ENCODE data around the gene CD8A. TPM values are rescaled to one million over a fixed set of nuclear protein-coding genes. Genes with fewer than 3 reads are reported as not detected.

Gene CD8A
- total RNA-seq, 1 donor from 2014 or later, result 0.34 TPM

DNA sequence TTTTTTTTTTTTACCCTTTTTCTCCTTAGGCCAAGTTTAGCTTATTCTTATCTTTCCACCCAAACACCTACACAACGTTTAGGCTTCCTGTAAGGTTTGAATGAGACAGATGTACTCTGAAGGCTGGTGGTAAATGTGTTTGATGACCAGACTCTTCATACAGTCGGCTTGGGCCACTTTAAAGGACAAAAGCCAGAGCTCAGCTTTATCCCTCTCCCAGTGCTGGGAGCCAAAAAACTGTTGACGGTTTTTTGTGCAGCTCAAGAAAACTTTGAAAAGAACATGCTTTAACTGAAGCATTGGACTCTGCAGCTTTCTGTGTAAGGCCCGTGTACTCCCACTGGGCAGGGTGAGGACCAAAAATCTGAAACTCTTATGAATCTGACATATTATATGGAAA lies 15.4 kb downstream of the CD8A start:
- Histone ChIP-seq H4K20me1 (ENCODE audit: low read depth) (peaks cover 38% of the 10 kb centered on the region), H3K9ac (no peak overlapping the region), H3K4me3 (no peak overlapping the region), H2AFZ (replicated peaks) (no peak overlapping the region), H3K36me3 (peaks cover 11% of the 10 kb centered on the region), H3K27ac (no peak overlapping the region), H3K4me1 (peaks cover 28% of the 10 kb centered on the region), H3F3A (ENCODE audit: low read depth) (no peaks in the 10 kb centered on the region), H3K27me3 (no peaks in the 10 kb centered on the region), H3K9me3 (ENCODE audit: low read depth) (no peaks in the 10 kb centered on the region), H3K79me2 (ENCODE audit: low read depth) (no peaks in the 10 kb centered on the region), H3K4me2 (no peak overlapping the region)
- no peak overlapping the region for H3K27ac Mint-ChIP-seq
- H3K9me3 Mint-ChIP-seq, result no peaks in the 10 kb centered on the region
- no peak overlapping the region for H3K4me3 Mint-ChIP-seq
- H3K27me3 Mint-ChIP-seq (ENCODE audit: insufficient read depth, low read depth), result no peaks in the 10 kb centered on the region
- no peak for TF ChIP-seq EZH2phosphoT487 (IDR thresholded peaks at IDR 0.05)
- no peak for TF ChIP-seq EZH2 (IDR thresholded peaks at IDR 0.05)
- TF ChIP-seq, protein P1, sequence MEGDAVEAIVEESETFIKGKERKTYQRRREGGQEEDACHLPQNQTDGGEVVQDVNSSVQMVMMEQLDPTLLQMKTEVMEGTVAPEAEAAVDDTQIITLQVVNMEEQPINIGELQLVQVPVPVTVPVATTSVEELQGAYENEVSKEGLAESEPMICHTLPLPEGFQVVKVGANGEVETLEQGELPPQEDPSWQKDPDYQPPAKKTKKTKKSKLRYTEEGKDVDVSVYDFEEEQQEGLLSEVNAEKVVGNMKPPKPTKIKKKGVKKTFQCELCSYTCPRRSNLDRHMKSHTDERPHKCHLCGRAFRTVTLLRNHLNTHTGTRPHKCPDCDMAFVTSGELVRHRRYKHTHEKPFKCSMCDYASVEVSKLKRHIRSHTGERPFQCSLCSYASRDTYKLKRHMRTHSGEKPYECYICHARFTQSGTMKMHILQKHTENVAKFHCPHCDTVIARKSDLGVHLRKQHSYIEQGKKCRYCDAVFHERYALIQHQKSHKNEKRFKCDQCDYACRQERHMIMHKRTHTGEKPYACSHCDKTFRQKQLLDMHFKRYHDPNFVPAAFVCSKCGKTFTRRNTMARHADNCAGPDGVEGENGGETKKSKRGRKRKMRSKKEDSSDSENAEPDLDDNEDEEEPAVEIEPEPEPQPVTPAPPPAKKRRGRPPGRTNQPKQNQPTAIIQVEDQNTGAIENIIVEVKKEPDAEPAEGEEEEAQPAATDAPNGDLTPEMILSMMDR (IDR thresholded peaks at IDR 0.05), result no peak
- DNase-seq (ENCODE audit: low spot score), result no peak
- H3K4me1 Mint-ChIP-seq, result peaks cover 16% of the 10 kb centered on the region
- H3K36me3 Mint-ChIP-seq, result peaks cover 12% of the 10 kb centered on the region

DNA sequence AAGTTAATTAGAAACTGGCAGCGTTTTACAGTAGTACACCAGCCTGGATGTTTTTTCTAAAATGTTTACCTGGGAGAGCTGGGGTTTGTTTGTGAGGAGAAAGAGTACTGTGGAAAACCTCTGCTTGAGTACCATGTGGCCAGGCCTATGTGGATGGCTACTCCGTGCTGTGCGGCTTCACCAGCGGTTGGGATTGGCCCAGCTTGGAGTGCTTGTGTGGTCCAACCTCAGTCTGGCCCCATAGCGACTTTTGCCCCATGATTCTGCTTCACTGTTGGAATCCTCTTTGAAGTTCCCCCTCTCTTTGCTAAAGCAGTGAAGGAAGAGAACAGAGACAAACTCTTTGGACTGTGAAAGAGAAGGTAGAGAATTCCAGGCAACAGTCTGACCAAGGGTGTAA lies 15.9 kb downstream of the CD8A start:
- Histone ChIP-seq H3K27ac (no peak overlapping the region), H3K4me1 (peaks cover 28% of the 10 kb centered on the region), H3K36me3 (peaks cover 11% of the 10 kb centered on the region), H3K9ac (no peak overlapping the region), H3K4me2 (no peak overlapping the region), H4K20me1 (ENCODE audit: low read depth) (peaks cover 38% of the 10 kb centered on the region), H3K9me3 (ENCODE audit: low read depth) (no peaks in the 10 kb centered on the region), H3K79me2 (ENCODE audit: low read depth) (no peaks in the 10 kb centered on the region), H3K4me3 (no peak overlapping the region), H3F3A (ENCODE audit: low read depth) (no peaks in the 10 kb centered on the region), H2AFZ (replicated peaks) (no peak overlapping the region), H3K27me3 (no peaks in the 10 kb centered on the region)
- Mint-ChIP-seq H3K36me3 (peaks cover 12% of the 10 kb centered on the region), H3K9me3 (no peaks in the 10 kb centered on the region), H3K27ac (no peak overlapping the region), H3K4me3 (no peak overlapping the region), H3K4me1 (peaks cover 16% of the 10 kb centered on the region), H3K27me3 (ENCODE audit: insufficient read depth, low read depth) (no peaks in the 10 kb centered on the region)
- TF ChIP-seq, protein P1 (IDR thresholded peaks at IDR 0.05), result no peak
- TF ChIP-seq EZH2 (IDR thresholded peaks at IDR 0.05) (no peak), EZH2phosphoT487 (IDR thresholded peaks at IDR 0.05) (no peak)
- peak; percentile 60 for DNase-seq (ENCODE audit: low spot score)

DNA sequence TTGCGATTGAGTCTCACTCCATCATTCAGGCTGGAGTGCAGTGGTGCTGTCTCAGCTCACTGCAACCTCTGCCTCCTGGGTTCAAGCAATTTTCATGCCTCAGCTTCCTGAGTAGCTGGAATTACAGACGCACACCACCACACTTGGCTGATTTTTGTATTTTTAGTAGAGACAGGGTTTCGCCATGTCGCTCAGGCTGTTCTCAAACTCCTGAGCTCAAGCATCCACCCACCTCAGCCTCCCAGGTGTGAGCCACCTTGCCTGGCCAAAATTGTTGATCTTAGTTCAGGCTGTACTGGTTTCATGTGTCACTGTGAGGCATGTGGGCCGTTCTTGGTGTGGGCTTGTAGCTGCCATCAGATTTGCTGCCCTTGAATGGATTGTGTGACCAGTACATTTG lies 18.1 kb downstream of the CD8A start:
- H3K79me2 ChIP-seq (ENCODE audit: low read depth), result no peaks in the 10 kb centered on the region
- no peak overlapping the region for H3K27ac ChIP-seq
- Mint-ChIP-seq H3K27me3 (ENCODE audit: insufficient read depth, low read depth) (no peaks in the 10 kb centered on the region), H3K4me3 (no peak overlapping the region), H3K27ac (no peak overlapping the region), H3K36me3 (peaks cover 13% of the 10 kb centered on the region), H3K4me1 (peaks cover 16% of the 10 kb centered on the region), H3K9me3 (no peaks in the 10 kb centered on the region)
- H3K4me1 ChIP-seq, result peaks cover 28% of the 10 kb centered on the region
- TF ChIP-seq, protein P1 (IDR thresholded peaks at IDR 0.05), result no peak
- TF ChIP-seq EZH2 (IDR thresholded peaks at IDR 0.05) (no peak), EZH2phosphoT487 (IDR thresholded peaks at IDR 0.05) (no peak)
- no peaks in the 10 kb centered on the region for H3K27me3 ChIP-seq
- H3K4me3 ChIP-seq, result no peak overlapping the region
- no peaks in the 10 kb centered on the region for H3F3A ChIP-seq (ENCODE audit: low read depth)
- no peak overlapping the region for H3K4me2 ChIP-seq
- H3K9ac ChIP-seq, result no peak overlapping the region
- peaks cover 13% of the 10 kb centered on the region for H3K36me3 ChIP-seq
- peaks cover 34% of the 10 kb centered on the region for H4K20me1 ChIP-seq (ENCODE audit: low read depth)
- no peak for DNase-seq (ENCODE audit: low spot score)
- no peaks in the 10 kb centered on the region for H3K9me3 ChIP-seq (ENCODE audit: low read depth)
- no peak overlapping the region for H2AFZ ChIP-seq (replicated peaks)
